ENCODE results near the gene PRELID3B.
"Not testable (repeated sequence)": the region's sequence is repeated elsewhere in the genome, so short reads cannot be mapped to it uniquely, and the experiment has no call there.

The PRELID3B gene

GRCh38 chr20:59041487-59041886 lies 1.1 kb downstream of the PRELID3B start:
- H3K4me2 ChIP-seq (ENCODE audit: low read length), result peak overlapping the region; percentile 73
- DNase-seq; H3K14ac ChIP-seq (ENCODE audit: low read length); H3K27me3 ChIP-seq (ENCODE audit: insufficient read depth, low read length); H3K4me1 ChIP-seq (ENCODE audit: control insufficient read depth in 1 of 2, insufficient read depth in 2 of 2, low read length in 2 of 2); H2AFZ ChIP-seq (ENCODE audit: insufficient read depth, low read length, poor library complexity); H2BK12ac ChIP-seq (ENCODE audit: low read length); H3K18ac ChIP-seq (ENCODE audit: low read length); H4K91ac ChIP-seq (ENCODE audit: low read depth, low read length); H3K4me3 ChIP-seq (ENCODE audit: low read depth, low read length); H4K12ac ChIP-seq (ENCODE audit: low read depth, low read length); H3K9ac ChIP-seq (ENCODE audit: low read length); H4K8ac ChIP-seq (ENCODE audit: low read depth, low read length); H3K79me1 ChIP-seq (ENCODE audit: low read length); H3K4ac ChIP-seq (ENCODE audit: low read depth, low read length); H3K9me3 ChIP-seq (ENCODE audit: insufficient read depth, low read depth, low read length); H3K79me2 ChIP-seq (ENCODE audit: control insufficient read depth, insufficient read depth, low read length, poor library complexity); H3K36me3 ChIP-seq (ENCODE audit: control insufficient read depth in 1 of 2, insufficient read depth in 2 of 2, low read length in 2 of 2); H2BK120ac ChIP-seq (ENCODE audit: insufficient read depth, low read length, poor library complexity); H2AK5ac ChIP-seq (ENCODE audit: low read length); H2BK5ac ChIP-seq (ENCODE audit: low read depth, low read length, poor library complexity); H3K27ac ChIP-seq (ENCODE audit: low read depth, low read length); H3K23ac ChIP-seq (ENCODE audit: low read length): not testable (repeated sequence)
- WGBS (ENCODE audit: extremely low coverage, insufficient coverage, insufficient read length), result no CpG with 5 or more reads among the region's 16 CpGs

GRCh38 chr20:59040667-59041066 lies 1.9 kb downstream of the PRELID3B start:
- H4K8ac ChIP-seq (ENCODE audit: low read depth, low read length), result no peak overlapping the region
- no peak overlapping the region for H2BK120ac ChIP-seq (ENCODE audit: insufficient read depth, low read length, poor library complexity)
- no peak overlapping the region for H2BK12ac ChIP-seq (ENCODE audit: low read length)
- H3K36me3 ChIP-seq (ENCODE audit: control insufficient read depth in 1 of 2, insufficient read depth in 2 of 2, low read length in 2 of 2), result peaks cover 4 to 11% of the 10 kb centered on the region in 2 experiments
- no peak overlapping the region for H2AK5ac ChIP-seq (ENCODE audit: low read length)
- no peak overlapping the region for H2AFZ ChIP-seq (ENCODE audit: insufficient read depth, low read length, poor library complexity)
- no peak overlapping the region for H3K4me2 ChIP-seq (ENCODE audit: low read length)
- H3K4me3 ChIP-seq (ENCODE audit: low read depth, low read length), result no peak overlapping the region
- no peak overlapping the region for H3K27ac ChIP-seq (ENCODE audit: low read depth, low read length)
- H2BK5ac ChIP-seq (ENCODE audit: low read depth, low read length, poor library complexity), result no peak overlapping the region
- no peak overlapping the region for H3K14ac ChIP-seq (ENCODE audit: low read length)
- no CpG with 5 or more reads among the region's 5 CpGs for WGBS (ENCODE audit: extremely low coverage, insufficient coverage, insufficient read length)
- H3K18ac ChIP-seq (ENCODE audit: low read length), result no peak overlapping the region
- H3K4ac ChIP-seq (ENCODE audit: low read depth, low read length), result peak overlapping the region; percentile 44
- no peaks in the 10 kb centered on the region for H3K9me3 ChIP-seq (ENCODE audit: insufficient read depth, low read depth, low read length)
- no peaks in the 10 kb centered on the region for H3K27me3 ChIP-seq (ENCODE audit: insufficient read depth, low read length)
- no peak for DNase-seq
- peaks cover 6% of the 10 kb centered on the region for H3K79me1 ChIP-seq (ENCODE audit: low read length)
- H4K12ac ChIP-seq (ENCODE audit: low read depth, low read length), result no peak overlapping the region
- no peak overlapping the region for H4K91ac ChIP-seq (ENCODE audit: low read depth, low read length)
- peaks cover 3% of the 10 kb centered on the region for H3K79me2 ChIP-seq (ENCODE audit: control insufficient read depth, insufficient read depth, low read length, poor library complexity)
- H3K9ac ChIP-seq (ENCODE audit: low read length), result no peak overlapping the region
- H3K23ac ChIP-seq (ENCODE audit: low read length), result no peak overlapping the region
- peaks cover 0 to 8% of the 10 kb centered on the region in 2 experiments for H3K4me1 ChIP-seq (ENCODE audit: control insufficient read depth in 1 of 2, insufficient read depth in 2 of 2, low read length in 2 of 2)

GRCh38 chr20:59039233-59039632 lies 3.4 kb downstream of the PRELID3B start:
- Histone ChIP-seq H3K9me3 (ENCODE audit: insufficient read depth, low read depth, low read length) (no peaks in the 10 kb centered on the region), H3K23ac (ENCODE audit: low read length) (no peak overlapping the region), H3K14ac (ENCODE audit: low read length) (no peak overlapping the region), H3K9ac (ENCODE audit: low read length) (no peak overlapping the region), H3K79me2 (ENCODE audit: control insufficient read depth, insufficient read depth, low read length, poor library complexity) (peaks cover 3% of the 10 kb centered on the region), H3K4me3 (ENCODE audit: low read depth, low read length) (no peak overlapping the region), H4K91ac (ENCODE audit: low read depth, low read length) (no peak overlapping the region), H3K18ac (ENCODE audit: low read length) (no peak overlapping the region), H2AK5ac (ENCODE audit: low read length) (no peak overlapping the region), H3K79me1 (ENCODE audit: low read length) (peaks cover 6% of the 10 kb centered on the region), H3K4me2 (ENCODE audit: low read length) (no peak overlapping the region), H4K12ac (ENCODE audit: low read depth, low read length) (no peak overlapping the region), H3K27me3 (ENCODE audit: insufficient read depth, low read length) (no peaks in the 10 kb centered on the region), H3K4ac (ENCODE audit: low read depth, low read length) (no peak overlapping the region), H3K4me1 (ENCODE audit: control insufficient read depth in 1 of 2, insufficient read depth in 2 of 2, low read length in 2 of 2) (peaks cover 0 to 5% of the 10 kb centered on the region in 2 experiments), H2BK120ac (ENCODE audit: insufficient read depth, low read length, poor library complexity) (no peak overlapping the region), H2BK5ac (ENCODE audit: low read depth, low read length, poor library complexity) (no peak overlapping the region), H2BK12ac (ENCODE audit: low read length) (no peak overlapping the region), H2AFZ (ENCODE audit: insufficient read depth, low read length, poor library complexity) (no peak overlapping the region), H4K8ac (ENCODE audit: low read depth, low read length) (no peak overlapping the region), H3K27ac (ENCODE audit: low read depth, low read length) (no peak overlapping the region), H3K36me3 (ENCODE audit: control insufficient read depth in 1 of 2, insufficient read depth in 2 of 2, low read length in 2 of 2) (peaks cover 8 to 18% of the 10 kb centered on the region in 2 experiments)
- DNase-seq, result no peak
- WGBS (ENCODE audit: extremely low coverage, insufficient coverage, insufficient read length), result no CpG with 5 or more reads among the region's 1 CpG

GRCh38 chr20:59037386-59037785 lies 5.2 kb downstream of the PRELID3B start:
- no peak overlapping the region for H3K14ac ChIP-seq (ENCODE audit: low read length)
- H3K4me1 ChIP-seq (ENCODE audit: control insufficient read depth in 1 of 2, insufficient read depth in 2 of 2, low read length in 2 of 2), result no peaks in the 10 kb centered on the region
- no peak overlapping the region for H2AK5ac ChIP-seq (ENCODE audit: low read length)
- no peak overlapping the region for H3K18ac ChIP-seq (ENCODE audit: low read length)
- peaks cover 3% of the 10 kb centered on the region for H3K79me2 ChIP-seq (ENCODE audit: control insufficient read depth, insufficient read depth, low read length, poor library complexity)
- DNase-seq, result no peak
- no peak overlapping the region for H4K12ac ChIP-seq (ENCODE audit: low read depth, low read length)
- H3K9me3 ChIP-seq (ENCODE audit: insufficient read depth, low read depth, low read length), result no peaks in the 10 kb centered on the region
- no peak overlapping the region for H4K8ac ChIP-seq (ENCODE audit: low read depth, low read length)
- H3K79me1 ChIP-seq (ENCODE audit: low read length), result peaks cover 2% of the 10 kb centered on the region
- H3K27ac ChIP-seq (ENCODE audit: low read depth, low read length), result no peak overlapping the region
- no peak overlapping the region for H3K9ac ChIP-seq (ENCODE audit: low read length)
- H4K91ac ChIP-seq (ENCODE audit: low read depth, low read length), result no peak overlapping the region
- H3K36me3 ChIP-seq (ENCODE audit: control insufficient read depth in 1 of 2, insufficient read depth in 2 of 2, low read length in 2 of 2), result peaks cover 8 to 18% of the 10 kb centered on the region in 2 experiments
- no peak overlapping the region for H3K4me3 ChIP-seq (ENCODE audit: low read depth, low read length)
- WGBS (ENCODE audit: extremely low coverage, insufficient coverage, insufficient read length), result no CpG with 5 or more reads among the region's 12 CpGs
- no peak overlapping the region for H3K4me2 ChIP-seq (ENCODE audit: low read length)
- no peak overlapping the region for H2BK5ac ChIP-seq (ENCODE audit: low read depth, low read length, poor library complexity)
- H3K4ac ChIP-seq (ENCODE audit: low read depth, low read length), result no peak overlapping the region
- no peak overlapping the region for H2AFZ ChIP-seq (ENCODE audit: insufficient read depth, low read length, poor library complexity)
- H2BK120ac ChIP-seq (ENCODE audit: insufficient read depth, low read length, poor library complexity), result no peak overlapping the region
- no peaks in the 10 kb centered on the region for H3K27me3 ChIP-seq (ENCODE audit: insufficient read depth, low read length)
- no peak overlapping the region for H2BK12ac ChIP-seq (ENCODE audit: low read length)
- no peak overlapping the region for H3K23ac ChIP-seq (ENCODE audit: low read length)

Measured in trophoblast cell (in vitro differentiated cells and primary cell).